Measurements from ENCODE around the gene PTPRC.
A peak's percentile ranks its signal among the peaks of the same experiment; 100 is the strongest.

The PTPRC gene

GRCh38 chr1:198699167-198700015 is 60.6 kb downstream of the PTPRC start:
- peak; percentile 45 to 46 for DNase-seq (ENCODE audit: low read depth in 2 of 2, low spot score in 1 of 2)

- DNase-seq (ENCODE audit: low read depth in 2 of 2, low spot score in 1 of 2), result no peak
Measured at GRCh38 chr1:198700016-198700392, 61.2 kb downstream of the PTPRC start.

DNA sequence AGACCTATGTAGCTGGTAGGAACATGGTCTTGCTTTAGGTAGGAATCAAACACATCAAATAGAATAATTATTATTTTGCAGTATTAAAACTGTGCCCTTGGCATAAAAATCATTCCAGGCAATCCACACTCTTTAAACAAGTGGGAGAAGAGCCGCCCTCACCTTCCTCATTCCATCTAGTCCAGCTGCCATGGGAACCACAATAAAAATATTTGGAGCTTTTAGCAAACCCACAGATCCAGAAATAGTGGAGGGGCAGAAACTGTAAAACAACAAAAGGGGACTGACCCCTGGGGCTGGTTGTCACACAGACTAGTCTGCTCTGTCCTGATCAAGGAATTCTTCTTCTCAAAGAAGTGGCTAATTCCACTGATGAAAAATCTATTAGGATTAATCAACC is 61.6 kb downstream of the PTPRC start:
- DNase-seq (ENCODE audit: low read depth in 2 of 2, low spot score in 1 of 2), result no peak

GRCh38 chr1:198701250-198701649 is 62.4 kb downstream of the PTPRC start:
- no peak for DNase-seq (ENCODE audit: low read depth in 2 of 2, low spot score in 1 of 2)

DNA sequence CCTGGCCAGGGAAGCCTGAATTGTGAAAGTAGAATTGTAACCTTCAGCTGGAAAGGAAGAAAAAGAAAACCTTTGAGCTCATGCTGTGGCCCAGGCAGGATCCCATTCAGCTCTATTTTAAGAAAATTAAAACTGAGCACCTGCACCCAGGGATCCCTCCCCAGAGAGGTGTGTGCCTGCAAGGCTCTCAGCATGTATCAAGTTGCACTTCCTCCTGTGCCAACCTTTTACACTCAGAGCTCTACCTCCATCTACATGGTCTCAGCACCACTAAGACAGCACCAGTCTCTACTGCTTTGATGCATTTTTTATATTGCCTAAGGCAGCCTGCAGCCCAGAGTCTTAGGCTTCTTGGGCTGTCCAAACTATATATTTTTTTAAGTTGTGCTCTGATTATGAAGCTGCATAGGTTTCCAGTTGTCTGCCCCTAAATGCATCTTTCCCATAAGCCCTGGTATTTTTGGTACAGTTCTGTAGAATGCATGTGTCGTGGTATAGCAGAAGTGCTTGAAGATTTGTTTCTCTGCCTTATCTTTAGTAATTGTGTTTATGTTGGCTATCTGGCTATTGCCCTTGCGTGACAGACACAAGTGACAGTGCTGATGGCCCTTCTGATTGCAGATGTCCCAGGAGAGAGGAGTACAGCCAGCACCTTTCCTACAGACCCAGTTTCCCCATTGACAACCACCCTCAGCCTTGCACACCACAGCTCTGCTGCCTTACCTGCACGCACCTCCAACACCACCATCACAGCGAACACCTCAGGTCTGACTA is 63.1 kb downstream of the PTPRC start:
- DNase-seq (ENCODE audit: low read depth in 2 of 2, low spot score in 1 of 2), result no peak

DNA sequence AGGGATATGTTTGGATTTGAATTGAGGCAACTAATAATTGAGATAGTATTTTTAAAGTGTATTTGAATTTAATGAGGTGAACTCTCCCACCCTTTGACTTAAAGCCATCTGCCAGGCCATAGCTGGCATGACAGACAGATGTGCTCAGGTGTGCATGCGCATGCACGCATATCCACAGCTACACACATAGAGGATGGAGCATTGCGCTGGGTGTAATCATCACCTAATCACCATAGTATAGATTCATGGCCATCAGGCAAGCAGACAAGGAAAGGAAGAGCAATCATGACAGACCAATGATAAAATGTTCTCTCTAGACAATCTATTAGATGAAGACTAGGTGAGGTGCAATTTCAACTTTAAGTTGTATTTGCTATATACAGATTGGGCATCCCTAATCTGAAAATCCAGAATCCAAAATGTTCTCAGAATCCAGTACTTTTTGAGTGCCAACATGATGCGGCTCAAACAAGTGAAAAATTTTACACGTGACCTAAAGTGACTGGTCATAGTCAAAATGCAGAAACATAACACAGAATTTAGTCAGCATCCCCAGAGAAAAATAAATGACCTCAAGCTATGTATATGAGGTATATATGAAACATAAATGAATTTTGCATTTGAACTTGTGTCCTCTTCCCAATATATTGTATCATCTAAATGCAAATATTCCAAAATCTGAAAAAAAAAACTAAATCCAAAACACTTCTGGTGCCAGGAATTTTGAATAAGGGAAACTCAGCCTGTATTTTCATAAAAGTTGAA is 70.1 kb downstream of the PTPRC start:
- DNase-seq (ENCODE audit: low read depth in 2 of 2, low spot score in 1 of 2), result no peak

DNA sequence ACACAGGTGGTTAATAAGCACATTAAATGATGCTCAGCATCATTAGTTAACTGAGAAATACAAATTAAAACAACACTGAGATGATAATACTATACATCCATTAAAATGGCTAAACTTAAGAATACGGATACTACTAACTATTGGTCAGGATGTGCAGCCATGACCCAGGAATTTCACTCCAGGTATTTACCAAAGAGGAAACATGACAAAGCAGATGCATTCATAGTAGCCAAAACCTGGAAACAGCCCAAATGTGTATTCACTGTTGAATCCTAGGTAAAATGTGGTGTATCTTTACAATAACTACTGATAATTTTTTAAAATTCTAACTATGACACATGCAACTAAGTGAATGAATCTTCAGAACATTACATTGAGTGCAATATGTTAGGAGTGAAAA is 73.0 kb downstream of the PTPRC start:
- DNase-seq (ENCODE audit: low read depth in 2 of 2, low spot score in 1 of 2), result no peak

- no peak for DNase-seq (ENCODE audit: low read depth in 2 of 2, low spot score in 1 of 2)
Measured at GRCh38 chr1:198713081-198713480, 74.2 kb downstream of the PTPRC start.

DNA sequence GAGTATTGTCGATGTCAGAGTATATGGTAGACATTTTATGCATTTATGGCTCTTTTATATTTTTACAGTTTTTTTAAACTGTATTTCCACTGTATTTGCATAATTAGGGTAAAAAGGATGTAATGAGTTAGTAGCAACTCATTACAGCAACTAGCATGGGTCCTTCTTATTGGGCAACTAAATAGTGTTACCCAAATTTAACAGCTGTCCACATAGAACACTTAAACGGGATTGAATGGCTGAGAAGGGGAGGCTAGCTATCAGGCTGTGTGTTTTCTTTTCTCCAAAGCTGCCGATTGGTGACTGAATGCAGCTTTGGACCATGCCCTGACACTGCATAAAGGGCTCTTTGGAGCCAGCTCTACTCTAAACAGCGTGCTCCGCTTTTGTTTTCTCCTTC is 75.4 kb downstream of the PTPRC start:
- no peak for DNase-seq (ENCODE audit: low read depth in 2 of 2, low spot score in 1 of 2)

DNA sequence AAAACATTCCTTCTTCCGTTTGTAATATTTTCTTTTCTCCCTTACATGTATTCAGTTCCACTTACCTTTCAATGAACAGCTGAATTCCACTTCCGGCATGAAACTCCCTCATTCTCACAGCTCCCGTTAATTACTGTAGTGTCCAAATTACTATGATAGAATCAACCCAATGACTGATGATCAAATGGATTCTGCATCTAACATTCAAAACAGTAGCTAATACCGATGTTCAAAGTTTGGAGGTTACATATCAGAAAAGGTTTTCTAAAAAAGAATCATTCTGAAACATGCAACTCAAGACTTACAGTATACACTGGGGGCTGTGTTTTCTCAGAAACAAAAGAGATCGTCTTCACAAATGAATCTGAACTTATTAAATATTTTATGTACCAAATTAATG is 77.2 kb downstream of the PTPRC start:
- DNase-seq (ENCODE audit: low read depth in 2 of 2, low spot score in 1 of 2), result no peak

DNA sequence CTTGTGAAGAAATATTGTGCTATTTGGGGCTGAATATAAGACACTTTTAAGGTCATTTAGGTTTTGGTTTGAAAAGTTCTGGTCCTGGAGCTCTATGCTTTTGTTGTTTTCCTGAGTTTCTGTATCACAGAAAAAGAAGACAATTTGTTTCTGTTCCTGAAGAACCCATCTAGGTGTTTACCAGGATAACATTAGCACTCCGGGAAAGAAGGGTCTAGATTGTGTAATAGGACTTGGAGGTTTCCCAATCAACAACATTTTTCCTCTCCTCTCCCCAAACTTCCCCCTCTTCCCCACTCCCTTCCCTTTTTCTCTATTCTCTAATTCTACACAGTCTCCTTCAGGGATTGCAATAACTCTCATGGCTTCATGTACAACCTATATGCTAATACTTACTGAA is 78.7 kb downstream of the PTPRC start:
- DNase-seq (ENCODE audit: low read depth in 2 of 2, low spot score in 1 of 2), result no peak

- DNase-seq (ENCODE audit: low read depth in 2 of 2, low spot score in 1 of 2), result no peak
Measured at GRCh38 chr1:198723127-198723526, 84.3 kb downstream of the PTPRC start.

GRCh38 chr1:198725090-198725489 is 86.2 kb downstream of the PTPRC start:
- no peak for DNase-seq (ENCODE audit: low read depth in 2 of 2, low spot score in 1 of 2)

GRCh38 chr1:198726455-198726854 is 87.6 kb downstream of the PTPRC start:
- no peak for DNase-seq (ENCODE audit: low read depth in 2 of 2, low spot score in 1 of 2)

- DNase-seq (ENCODE audit: low read depth in 2 of 2, low spot score in 1 of 2), result no peak
Measured at GRCh38 chr1:198729195-198729863, 90.5 kb downstream of the PTPRC start.

DNA sequence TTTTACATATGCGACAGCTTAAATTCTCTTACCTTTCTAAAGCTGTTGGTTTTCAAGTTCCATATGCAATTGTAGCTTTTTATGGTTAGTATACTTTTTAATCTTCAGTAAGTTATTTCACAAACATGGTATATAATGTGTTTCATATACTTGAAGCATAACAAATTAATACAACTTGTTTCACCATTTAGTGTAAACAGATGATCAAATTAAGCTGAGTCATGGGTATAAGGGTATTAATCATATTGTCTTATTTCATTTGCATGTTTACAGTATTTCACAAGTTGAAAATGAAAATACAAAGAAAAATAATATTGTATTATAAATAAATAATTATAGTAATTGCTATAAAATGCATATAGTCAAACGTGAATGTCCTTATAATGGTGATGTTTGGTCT is 92.1 kb downstream of the PTPRC start:
- no peak for DNase-seq (ENCODE audit: low read depth in 2 of 2, low spot score in 1 of 2)

GRCh38 chr1:198734323-198735008 is 95.6 kb downstream of the PTPRC start:
- no peak for DNase-seq (ENCODE audit: low read depth in 2 of 2, low spot score in 1 of 2)

- no peak for DNase-seq (ENCODE audit: low read depth in 2 of 2, low spot score in 1 of 2)
Measured at GRCh38 chr1:198741744-198742143, 102.9 kb downstream of the PTPRC start.

- DNase-seq (ENCODE audit: low read depth in 2 of 2, low spot score in 1 of 2), result no peak
Measured at GRCh38 chr1:198747127-198747526, 108.3 kb downstream of the PTPRC start.

DNA sequence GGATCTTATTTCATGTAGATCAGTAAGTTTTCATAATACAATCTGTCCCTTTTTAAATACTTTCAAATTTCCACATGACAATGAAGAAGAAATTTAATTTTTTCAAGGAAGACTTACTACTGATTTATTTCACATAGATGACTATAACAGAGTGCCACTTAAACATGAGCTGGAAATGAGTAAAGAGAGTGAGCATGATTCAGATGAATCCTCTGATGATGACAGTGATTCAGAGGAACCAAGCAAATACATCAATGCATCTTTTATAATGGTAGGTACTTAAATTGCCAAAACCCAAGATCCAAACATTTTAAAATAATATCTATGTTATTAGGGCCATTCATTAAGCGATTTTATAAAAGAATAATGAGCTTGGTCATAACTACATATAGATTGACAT is 110.4 kb downstream of the PTPRC start:
- DNase-seq (ENCODE audit: low read depth in 2 of 2, low spot score in 1 of 2), result no peak

- DNase-seq (ENCODE audit: low read depth in 2 of 2, low spot score in 1 of 2), result no peak
Measured at GRCh38 chr1:198750081-198750480, 111.2 kb downstream of the PTPRC start.

Data from stimulated activated CD8-positive, alpha-beta memory T cell treated with anti-CD3 and anti-CD28 coated beads, Interleukin-4, amount 100 ng/mL, for 4 hours (primary cell).